Fibroblast of lung (primary cell): ENCODE results near the gene SLC37A1.

Experiments
- EZH2 ChIP-seq: IDR thresholded peaks from 2 replicates; pipeline ENCODE4 v1.5.1; 2012; ENCODE audit warnings: low read length, control low read depth, mild to moderate bottlenecking; ENCODE audit errors: missing control alignments
- TF ChIP-seq, protein P1 (sequence below), 2 donors: IDR thresholded peaks in 1 of 2; conservative IDR thresholded peaks in 1 of 2; 1 replicate in 1 of 2; 2 replicates in 1 of 2; pipeline ENCODE4 v1.5.1; 2011 to 2012; ENCODE audit warnings: low read length in 2 of 2, control low read depth in 1 of 2, inconsistent platforms in 1 of 2, low read depth in 1 of 2, mild to moderate bottlenecking in 1 of 2

DNA sequence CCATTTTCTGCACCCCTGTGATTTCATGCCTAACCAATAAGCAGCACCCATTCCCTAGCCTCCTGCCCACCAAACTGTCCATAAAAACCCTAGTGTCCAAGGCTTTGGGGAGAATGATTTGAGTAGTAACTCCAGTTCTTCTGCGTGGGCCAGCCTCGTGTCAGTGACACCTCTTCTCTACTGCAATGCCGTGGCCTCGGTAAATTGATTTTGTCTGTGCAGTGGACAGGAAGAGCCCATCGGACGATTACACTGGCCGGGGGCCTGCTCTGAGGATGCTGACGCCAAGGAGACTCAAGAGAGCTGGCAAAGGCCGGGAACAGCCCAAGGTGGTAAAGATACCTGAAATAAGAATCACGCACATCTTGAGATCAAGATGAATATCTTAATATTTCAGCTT lies 47.0 kb upstream of the SLC37A1 start:
- TF ChIP-seq EZH2, result no peak
- TF ChIP-seq, protein P1, sequence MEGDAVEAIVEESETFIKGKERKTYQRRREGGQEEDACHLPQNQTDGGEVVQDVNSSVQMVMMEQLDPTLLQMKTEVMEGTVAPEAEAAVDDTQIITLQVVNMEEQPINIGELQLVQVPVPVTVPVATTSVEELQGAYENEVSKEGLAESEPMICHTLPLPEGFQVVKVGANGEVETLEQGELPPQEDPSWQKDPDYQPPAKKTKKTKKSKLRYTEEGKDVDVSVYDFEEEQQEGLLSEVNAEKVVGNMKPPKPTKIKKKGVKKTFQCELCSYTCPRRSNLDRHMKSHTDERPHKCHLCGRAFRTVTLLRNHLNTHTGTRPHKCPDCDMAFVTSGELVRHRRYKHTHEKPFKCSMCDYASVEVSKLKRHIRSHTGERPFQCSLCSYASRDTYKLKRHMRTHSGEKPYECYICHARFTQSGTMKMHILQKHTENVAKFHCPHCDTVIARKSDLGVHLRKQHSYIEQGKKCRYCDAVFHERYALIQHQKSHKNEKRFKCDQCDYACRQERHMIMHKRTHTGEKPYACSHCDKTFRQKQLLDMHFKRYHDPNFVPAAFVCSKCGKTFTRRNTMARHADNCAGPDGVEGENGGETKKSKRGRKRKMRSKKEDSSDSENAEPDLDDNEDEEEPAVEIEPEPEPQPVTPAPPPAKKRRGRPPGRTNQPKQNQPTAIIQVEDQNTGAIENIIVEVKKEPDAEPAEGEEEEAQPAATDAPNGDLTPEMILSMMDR (conservative IDR thresholded peaks at IDR 0.05 in 1 of 2, IDR thresholded peaks at IDR 0.05 in 1 of 2; ENCODE audit: low read depth in 1 of 2, low read length in 2 of 2), result no peak
